AG10803 (cell line): ENCODE measurements around the gene USP6NL.
A peak's percentile ranks its signal among the peaks of the same experiment; 100 is the strongest.

Experiments
- DNase-seq: peaks from one replicate; pipeline ENCODE4 v3.0.0; 2010; ENCODE audit warnings: low read depth
- H3K4me3 ChIP-seq: 2 replicates; pipeline ENCODE4 v1.5.1; 2011; ENCODE audit warnings: mild to moderate bottlenecking, low read length, control low read depth
- CTCF ChIP-seq: conservative IDR thresholded peaks from 2 replicates; pipeline ENCODE4 v1.5.1; 2011; ENCODE audit warnings: mild to moderate bottlenecking, low read length, control low read depth, inconsistent platforms

The USP6NL gene

GRCh38 chr10:11541296-11541695 lies 70.2 kb downstream of the USP6NL start:
- DNase-seq = no peak
- TF ChIP-seq CTCF = no peak
- no peak overlapping the region for H3K4me3 ChIP-seq

- no peak overlapping the region for H3K4me3 ChIP-seq
- TF ChIP-seq CTCF = no peak
- peak; percentile 50 for DNase-seq
Measured at GRCh38 chr10:11539191-11539868, 72.1 kb downstream of the USP6NL start.

- DNase-seq = no peak
- TF ChIP-seq CTCF = no peak
- no peak overlapping the region for H3K4me3 ChIP-seq
Measured at GRCh38 chr10:11538834-11539190, 72.6 kb downstream of the USP6NL start.

GRCh38 chr10:11536228-11536627 lies 75.2 kb downstream of the USP6NL start:
- H3K4me3 ChIP-seq = no peak overlapping the region
- no peak for TF ChIP-seq CTCF
- DNase-seq = no peak

- no peak for TF ChIP-seq CTCF
- no peak overlapping the region for H3K4me3 ChIP-seq
- no peak for DNase-seq
Measured at GRCh38 chr10:11535346-11535959, 76.0 kb downstream of the USP6NL start.

GRCh38 chr10:11533328-11533781 lies 78.1 kb downstream of the USP6NL start:
- DNase-seq = peak; percentile 75
- H3K4me3 ChIP-seq = no peak overlapping the region
- TF ChIP-seq CTCF = peak; percentile 37

GRCh38 chr10:11532306-11532705 lies 79.1 kb downstream of the USP6NL start:
- no peak overlapping the region for H3K4me3 ChIP-seq
- TF ChIP-seq CTCF = no peak
- DNase-seq = no peak
